Body of pancreas (tissue), 4 donors: ENCODE measurements around the gene SRMS.

Experiments
- POLR2A ChIP-seq, 3 donors: fragments of 450-650 bp; IDR thresholded peaks; one replicate each; pipeline ENCODE4 v1.6.1; 2016; ENCODE audit warnings: antibody characterized with exemption in 3 of 3, mild to moderate bottlenecking in 2 of 3
- TF ChIP-seq, protein P1 (sequence below), 7 experiments: fragments of 450-650 bp in 4 of 7; fragments of 200-600 bp in 3 of 7; sonication (generic) in 3 of 7; IDR thresholded peaks; one replicate each; pipeline ENCODE4 v1.5.1; 2016 to 2019; ENCODE audit warnings: antibody characterized with exemption in 7 of 7

GRCh38 chr20:63549679-63550282 lies 2.2 kb upstream of the SRMS start:
- no peak for TF ChIP-seq POLR2A (IDR thresholded peaks at IDR 0.05)
- TF ChIP-seq, protein P1, sequence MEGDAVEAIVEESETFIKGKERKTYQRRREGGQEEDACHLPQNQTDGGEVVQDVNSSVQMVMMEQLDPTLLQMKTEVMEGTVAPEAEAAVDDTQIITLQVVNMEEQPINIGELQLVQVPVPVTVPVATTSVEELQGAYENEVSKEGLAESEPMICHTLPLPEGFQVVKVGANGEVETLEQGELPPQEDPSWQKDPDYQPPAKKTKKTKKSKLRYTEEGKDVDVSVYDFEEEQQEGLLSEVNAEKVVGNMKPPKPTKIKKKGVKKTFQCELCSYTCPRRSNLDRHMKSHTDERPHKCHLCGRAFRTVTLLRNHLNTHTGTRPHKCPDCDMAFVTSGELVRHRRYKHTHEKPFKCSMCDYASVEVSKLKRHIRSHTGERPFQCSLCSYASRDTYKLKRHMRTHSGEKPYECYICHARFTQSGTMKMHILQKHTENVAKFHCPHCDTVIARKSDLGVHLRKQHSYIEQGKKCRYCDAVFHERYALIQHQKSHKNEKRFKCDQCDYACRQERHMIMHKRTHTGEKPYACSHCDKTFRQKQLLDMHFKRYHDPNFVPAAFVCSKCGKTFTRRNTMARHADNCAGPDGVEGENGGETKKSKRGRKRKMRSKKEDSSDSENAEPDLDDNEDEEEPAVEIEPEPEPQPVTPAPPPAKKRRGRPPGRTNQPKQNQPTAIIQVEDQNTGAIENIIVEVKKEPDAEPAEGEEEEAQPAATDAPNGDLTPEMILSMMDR (IDR thresholded peaks at IDR 0.05): no peak
